Skeletal muscle tissue (tissue), 4 donors: ENCODE measurements around the gene FAP. TPM values are rescaled to one million over a fixed set of nuclear protein-coding genes. Genes with fewer than 3 reads are reported as not detected.

Source experiments
- H3K27ac ChIP-seq: one replicate; pipeline ENCODE4 v1.7.0; 2013; ENCODE audit warnings: mild to moderate bottlenecking, low read depth, low read length, inconsistent platforms
- H3K27me3 ChIP-seq, 3 donors: one replicate each; pipeline ENCODE4 v1.7.0; 2013; ENCODE audit warnings: low read length in 3 of 3; ENCODE audit not compliant: control insufficient read depth in 3 of 3, insufficient read depth in 3 of 3
- H3K36me3 ChIP-seq, 3 donors: one replicate each; pipeline ENCODE4 v1.7.0; 2013; ENCODE audit warnings: low read length in 3 of 3; ENCODE audit not compliant: control insufficient read depth in 3 of 3, insufficient read depth in 3 of 3
- H3K4me1 ChIP-seq, 3 donors: one replicate each; pipeline ENCODE4 v1.7.0; 2013; ENCODE audit warnings: low read length in 3 of 3, mild to moderate bottlenecking in 3 of 3; ENCODE audit not compliant: control insufficient read depth in 3 of 3, insufficient read depth in 3 of 3
- H3K4me3 ChIP-seq, 3 donors: one replicate each; pipeline ENCODE4 v1.7.0; 2013; ENCODE audit warnings: low read length in 3 of 3
- H3K9ac ChIP-seq, 3 donors: one replicate each; pipeline ENCODE4 v1.7.0; 2013; ENCODE audit warnings: low read length in 3 of 3, mild to moderate bottlenecking in 3 of 3, moderate library complexity in 2 of 3, low read depth in 1 of 3
- H3K9me3 ChIP-seq, 3 donors: one replicate each; pipeline ENCODE4 v1.7.0; 2013; ENCODE audit warnings: low read length in 3 of 3; ENCODE audit not compliant: control insufficient read depth in 3 of 3
- total RNA-seq: library from RNA; depleted of rRNA; stranded (reverse); fragments of >200 nt; gene quantifications from one replicate; pipeline ENCODE4 v1.2.3, GENCODE V29; 2014
- donor health status: Osteomylitis.

FAP gene
- 70.5 TPM for total RNA-seq

GRCh38 chr2:162243294-162243693 lies at the start of gene FAP:
Gene FAP, minus strand, starts transcription at chr2:162243445. Its CDS starts 118 bp downstream, at chr2:162243327.
- H3K27me3 ChIP-seq: no peaks in the 10 kb centered on the region
- H3K4me1 ChIP-seq: peaks cover 0 to 6% (median 0%) of the 10 kb centered on the region in 3 donors
- peak within 1 kb of the TSS in 1 of 3 donors; percentile 47 for H3K9ac ChIP-seq
- no peaks in the 10 kb centered on the region for H3K9me3 ChIP-seq
- peak within 1 kb of the TSS; percentile 47 to 57 (median 53) for H3K4me3 ChIP-seq
- H3K36me3 ChIP-seq: no peaks in the 10 kb centered on the region
- H3K27ac ChIP-seq: peak within 1 kb of the TSS; percentile 61

- H3K27ac ChIP-seq: no peak overlapping the region
- no peak overlapping the region for H3K9ac ChIP-seq
- no peak overlapping the region for H3K4me3 ChIP-seq
- H3K36me3 ChIP-seq: peaks cover 0 to 3% (median 0%) of the 10 kb centered on the region in 3 donors
- no peaks in the 10 kb centered on the region for H3K4me1 ChIP-seq
- H3K27me3 ChIP-seq: no peaks in the 10 kb centered on the region
- H3K9me3 ChIP-seq: no peaks in the 10 kb centered on the region
Observed at GRCh38 chr2:162291748-162292147, 48.5 kb upstream of the FAP start.

GRCh38 chr2:162282765-162283425 lies 39.6 kb upstream of the FAP start:
- Histone ChIP-seq H3K4me3 (no peak overlapping the region), H3K36me3 (peaks cover 0 to under 1% (median 0%) of the 10 kb centered on the region in 3 donors), H3K9me3 (no peaks in the 10 kb centered on the region), H3K9ac (no peak overlapping the region), H3K27ac (no peak overlapping the region), H3K4me1 (no peaks in the 10 kb centered on the region), H3K27me3 (no peaks in the 10 kb centered on the region)

GRCh38 chr2:162280654-162281053 lies 37.4 kb upstream of the FAP start:
- Histone ChIP-seq H3K9me3 (no peaks in the 10 kb centered on the region), H3K27me3 (no peaks in the 10 kb centered on the region), H3K4me1 (no peaks in the 10 kb centered on the region)

GRCh38 chr2:162277381-162277780 lies 34.1 kb upstream of the FAP start:
- no peaks in the 10 kb centered on the region for H3K27me3 ChIP-seq
- H3K4me1 ChIP-seq: no peaks in the 10 kb centered on the region
- H3K36me3 ChIP-seq: no peaks in the 10 kb centered on the region
- H3K27ac ChIP-seq: no peak overlapping the region
- H3K9me3 ChIP-seq: no peaks in the 10 kb centered on the region
- H3K9ac ChIP-seq: no peak overlapping the region
- no peak overlapping the region for H3K4me3 ChIP-seq

More at GRCh38 chr2:162280654-162281053, 37.4 kb upstream of the FAP start:
- Histone ChIP-seq H3K9ac (no peak overlapping the region), H3K27ac (no peak overlapping the region), H3K36me3 (no peaks in the 10 kb centered on the region), H3K4me3 (no peak overlapping the region)

GRCh38 chr2:162267996-162268395 lies 24.8 kb upstream of the FAP start:
- H3K9ac ChIP-seq: no peak overlapping the region
- peaks cover 0 to 7% (median 0%) of the 10 kb centered on the region in 3 donors for H3K4me1 ChIP-seq
- no peak overlapping the region for H3K27ac ChIP-seq
- no peaks in the 10 kb centered on the region for H3K9me3 ChIP-seq
- no peak overlapping the region for H3K4me3 ChIP-seq
- no peaks in the 10 kb centered on the region for H3K27me3 ChIP-seq
- peaks cover 0 to 4% (median 4%) of the 10 kb centered on the region in 3 donors for H3K36me3 ChIP-seq

- Histone ChIP-seq H3K9me3 (no peaks in the 10 kb centered on the region), H3K27me3 (no peaks in the 10 kb centered on the region), H3K4me3 (no peak overlapping the region), H3K36me3 (peaks cover 0 to 4% (median 4%) of the 10 kb centered on the region in 3 donors), H3K27ac (no peak overlapping the region), H3K4me1 (peaks cover 0 to 7% (median 0%) of the 10 kb centered on the region in 3 donors), H3K9ac (no peak overlapping the region)
Observed at GRCh38 chr2:162267496-162267895, 24.3 kb upstream of the FAP start.

- H3K9ac ChIP-seq: no peak overlapping the region
- no peaks in the 10 kb centered on the region for H3K27me3 ChIP-seq
- no peak overlapping the region for H3K27ac ChIP-seq
- H3K4me1 ChIP-seq: peaks cover 0 to 9% (median 0%) of the 10 kb centered on the region in 3 donors
- H3K4me3 ChIP-seq: no peak overlapping the region
- H3K9me3 ChIP-seq: no peaks in the 10 kb centered on the region
- H3K36me3 ChIP-seq: peaks cover 0 to 4% (median 4%) of the 10 kb centered on the region in 3 donors
Observed at GRCh38 chr2:162266460-162266760, 23.2 kb upstream of the FAP start.

- Histone ChIP-seq H3K9me3 (no peaks in the 10 kb centered on the region), H3K4me3 (peak overlapping the region in 1 of 3 donors; percentile 24), H3K27ac (no peak overlapping the region), H3K36me3 (peaks cover 0 to 4% (median 4%) of the 10 kb centered on the region in 3 donors), H3K4me1 (peaks cover 0 to 14% (median 0%) of the 10 kb centered on the region in 3 donors), H3K27me3 (no peaks in the 10 kb centered on the region), H3K9ac (no peak overlapping the region)
Observed at GRCh38 chr2:162265666-162266459, 22.6 kb upstream of the FAP start.
